NCI-H460 (cell line): ENCODE results near the gene OCA2. TPM values are rescaled to one million over a fixed set of nuclear protein-coding genes. Genes with fewer than 3 reads are reported as not detected.

Experiments
- DNase-seq: peaks from one replicate; pipeline ENCODE4 v3.0.0-alpha.2; 2016; ENCODE audit warnings: low read depth; ENCODE audit errors: extremely low read depth
- total RNA-seq: library from RNA; depleted of rRNA; stranded (reverse); fragments of >200 nt; shearing (Covaris generic); gene quantifications from 2 replicates; pipeline ENCODE4 v1.2.3, GENCODE V29; 2014

The OCA2 gene
- total RNA-seq, 1 experiment from 2014 or later: 0.40 TPM

DNA sequence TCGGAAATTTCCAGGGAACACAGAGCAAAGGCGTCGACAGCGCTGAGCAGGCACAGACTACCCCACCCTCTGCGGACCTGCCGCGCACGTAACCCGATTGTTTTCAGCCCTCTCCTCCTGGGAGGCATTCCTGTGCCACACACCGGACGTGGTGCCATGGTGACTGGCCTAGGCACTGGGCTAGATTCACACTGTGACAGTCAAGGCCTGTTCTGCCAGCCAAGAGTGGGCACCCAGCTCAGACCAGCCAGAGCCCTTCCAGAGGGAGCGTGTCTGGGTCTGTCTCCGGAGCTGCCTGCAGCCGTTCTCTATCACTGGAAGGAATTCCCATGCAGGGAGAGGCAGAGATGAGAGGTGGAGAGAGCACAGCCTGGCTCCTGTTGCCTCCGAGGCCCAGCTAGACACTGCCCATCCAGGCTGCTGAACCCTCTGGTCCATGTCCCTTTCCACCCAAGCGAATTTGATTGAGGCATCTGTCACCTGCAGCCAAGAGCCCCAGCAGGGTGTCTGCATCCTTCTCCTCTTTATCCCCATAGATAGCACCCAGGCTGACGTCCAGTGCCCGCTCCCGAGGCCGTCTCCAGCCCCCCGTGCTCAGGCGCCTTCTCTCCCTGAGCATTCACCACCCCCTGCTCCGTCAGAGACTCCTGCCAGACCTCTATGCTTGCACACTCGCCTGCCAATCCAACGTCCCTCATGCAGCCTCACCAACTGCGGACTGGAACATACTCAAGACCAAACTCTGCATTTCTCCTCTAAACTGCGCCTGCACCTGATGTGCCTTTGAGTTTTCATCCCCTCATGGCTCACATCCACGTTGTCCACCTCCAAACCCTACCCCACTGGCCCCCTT, 267.5 kb downstream of the OCA2 start:
- no peak for DNase-seq

DNA sequence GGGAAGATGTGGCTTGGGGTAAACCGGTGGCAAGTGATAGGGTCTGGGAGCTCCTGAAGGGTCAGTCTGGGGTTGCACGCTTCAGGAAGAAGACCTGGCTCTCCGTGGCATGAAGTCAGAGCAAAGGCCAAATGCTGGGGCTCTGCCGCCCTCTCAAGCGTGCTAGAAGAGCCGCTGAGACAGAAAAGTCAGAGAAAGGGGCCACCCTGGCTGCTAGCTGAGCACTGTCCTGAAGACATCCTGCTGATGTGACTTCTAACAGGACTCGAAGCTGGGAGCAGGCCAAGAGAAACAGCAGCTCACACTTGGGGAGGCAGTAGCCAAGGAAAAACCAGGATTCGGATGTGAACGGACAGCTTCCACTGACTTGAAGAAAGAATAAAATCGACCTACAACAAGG, 270.4 kb downstream of the OCA2 start:
- no peak for DNase-seq

DNA sequence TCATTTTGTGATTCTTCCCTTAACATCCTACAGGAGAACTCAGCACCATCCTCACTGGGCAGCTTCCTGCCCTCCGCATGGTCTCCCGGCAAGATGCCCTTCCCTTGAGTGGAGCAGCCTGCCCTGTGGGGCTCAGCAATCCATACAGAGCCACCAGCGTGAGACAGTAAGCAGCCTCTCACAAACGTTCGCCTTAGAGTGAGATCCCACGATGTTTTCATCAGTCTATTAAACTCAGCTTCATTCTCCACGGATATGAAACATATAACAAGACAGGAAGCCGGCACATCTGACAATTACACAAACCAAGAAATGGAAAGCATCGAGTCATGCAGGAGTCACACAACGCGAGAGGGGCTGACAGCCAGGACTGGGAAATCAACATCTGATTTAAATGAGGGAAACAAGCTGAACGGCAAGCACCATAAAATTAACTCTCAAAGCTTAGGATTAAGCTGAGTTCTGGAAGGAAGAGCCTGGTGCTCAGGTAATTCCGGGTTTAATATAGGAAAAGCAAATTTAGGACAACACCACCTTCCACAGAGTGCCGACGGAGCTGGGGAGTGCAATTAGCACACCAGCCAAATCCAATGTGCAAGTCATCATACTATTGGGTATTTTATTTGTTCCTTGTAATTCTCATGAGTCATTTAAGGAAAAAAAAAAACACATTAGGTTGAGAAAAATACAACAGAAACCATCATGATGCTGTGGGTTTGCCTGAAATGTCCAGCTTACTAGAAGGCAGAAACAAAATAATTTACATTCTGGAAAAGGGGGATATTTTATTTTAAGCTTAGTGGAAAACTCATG, 272.0 kb downstream of the OCA2 start:
- DNase-seq: peak; percentile 45

DNA sequence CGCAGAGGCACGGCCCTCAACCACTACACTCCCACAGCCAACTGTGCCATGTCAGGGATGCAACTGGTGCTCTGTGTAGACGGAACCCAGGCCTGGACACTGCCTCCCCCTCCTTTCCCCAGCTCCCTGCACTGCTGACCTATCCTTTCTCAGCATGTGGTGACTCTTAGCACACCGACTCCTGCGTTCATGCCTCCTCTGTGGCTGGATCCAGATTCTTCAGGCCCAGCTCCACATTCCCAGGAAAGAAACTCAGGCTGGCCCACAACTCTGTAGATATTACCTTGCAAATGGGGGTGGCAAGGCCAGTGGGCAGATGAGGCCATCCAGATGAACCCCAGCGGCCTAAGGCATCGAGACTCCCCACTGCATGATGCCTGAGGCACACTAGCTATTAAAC, 272.7 kb downstream of the OCA2 start:
- no peak for DNase-seq

DNA sequence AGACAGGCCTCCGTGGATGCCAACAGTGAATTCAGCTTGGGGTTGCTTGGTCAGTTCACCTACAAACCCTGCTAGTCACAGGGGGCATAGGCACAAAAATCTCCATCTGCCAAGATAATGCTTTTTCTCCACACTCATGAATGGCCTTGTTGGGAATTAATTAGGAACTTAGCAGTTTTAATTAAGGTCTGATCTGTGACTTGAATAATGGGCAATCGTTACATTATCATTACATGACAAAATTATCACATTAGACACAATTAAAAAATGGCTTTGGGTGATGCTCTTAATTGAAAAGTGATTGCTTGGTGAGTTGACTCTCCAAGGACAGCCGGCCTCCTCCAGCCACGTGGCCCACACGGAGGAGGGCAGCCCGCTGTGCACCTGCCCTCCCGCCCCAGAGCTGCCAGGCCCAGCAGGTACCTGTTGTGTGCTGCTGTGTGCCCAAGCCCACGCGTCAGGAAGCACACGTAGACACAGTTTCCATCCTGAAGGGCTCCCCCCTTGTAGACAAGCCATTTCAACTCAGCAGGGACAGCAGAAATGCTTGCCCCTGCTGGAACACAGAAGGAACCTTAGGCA, 274.2 kb downstream of the OCA2 start:
- no peak for DNase-seq

DNA sequence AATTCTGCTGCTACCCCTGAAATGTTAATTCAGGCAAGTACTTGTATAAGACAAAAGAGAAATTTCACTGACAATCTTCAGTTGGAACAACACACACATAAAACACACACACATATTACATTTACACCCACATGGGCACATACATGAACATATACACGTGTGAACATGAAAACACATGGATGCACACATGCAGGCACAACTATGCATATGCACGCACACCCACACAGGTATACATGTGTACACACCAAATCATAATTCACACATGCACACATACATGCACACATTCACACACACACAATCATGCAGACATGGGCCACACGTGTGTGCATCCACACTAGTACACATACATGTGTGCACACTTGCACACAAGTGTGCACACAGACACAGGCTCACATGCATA, 277.8 kb downstream of the OCA2 start:
- DNase-seq: no peak

DNA sequence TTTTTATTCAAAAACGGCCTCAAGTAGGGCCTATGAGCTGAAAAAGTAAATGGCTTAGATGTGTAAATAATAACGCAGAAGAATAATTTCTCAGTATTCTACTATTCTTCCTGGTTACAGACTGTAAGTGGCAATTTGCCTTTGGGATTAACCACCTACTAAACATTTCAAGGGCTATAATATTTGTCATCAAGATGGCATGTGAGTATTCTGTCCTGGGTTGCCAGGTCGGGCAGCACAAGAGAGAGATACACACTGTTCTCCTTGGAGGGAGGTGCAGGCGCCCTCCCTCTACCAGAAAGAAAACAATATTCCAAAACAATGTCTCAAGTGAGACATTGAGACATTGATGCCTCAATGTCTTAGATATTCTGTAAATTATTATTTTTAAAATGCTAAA, 278.4 kb downstream of the OCA2 start:
- no peak for DNase-seq

DNA sequence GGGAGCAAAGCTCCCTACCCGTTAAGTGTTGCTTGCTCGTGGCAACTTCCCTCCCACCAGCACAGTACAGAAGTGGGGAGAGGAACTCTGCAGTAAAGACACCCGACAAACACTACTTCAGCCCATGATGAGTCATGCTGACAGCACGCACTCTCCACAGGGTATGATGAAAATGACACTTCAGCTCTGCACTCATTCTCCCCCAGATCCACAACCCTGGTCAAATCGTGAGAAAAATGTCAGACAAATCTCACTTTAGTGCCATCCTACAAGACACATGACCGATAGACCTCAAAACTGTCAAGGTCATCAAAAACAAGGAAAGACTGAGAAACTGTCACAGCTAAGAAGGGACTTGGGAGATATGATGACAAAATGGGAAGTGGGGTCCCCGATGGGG, 278.9 kb downstream of the OCA2 start:
- DNase-seq: peak; percentile 81

DNA sequence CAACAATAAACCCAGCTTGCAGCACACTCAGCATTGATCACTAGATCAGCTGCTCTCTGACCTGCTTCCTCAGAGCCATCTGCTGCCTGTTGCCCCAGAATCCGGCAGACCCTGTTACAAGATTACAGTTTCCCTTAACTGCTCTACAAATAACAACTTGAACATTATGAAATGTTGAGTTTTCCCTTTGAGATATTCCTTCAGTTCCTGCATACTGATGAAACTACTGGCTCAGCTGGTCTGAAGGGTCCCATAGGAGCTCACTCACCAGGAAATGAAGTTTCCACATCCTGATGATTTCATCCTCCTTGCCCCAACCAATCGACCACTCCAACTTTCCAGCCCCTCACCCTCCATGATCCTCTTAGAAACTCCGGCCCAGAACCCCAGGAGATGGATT, 281.9 kb downstream of the OCA2 start:
- no peak for DNase-seq

DNA sequence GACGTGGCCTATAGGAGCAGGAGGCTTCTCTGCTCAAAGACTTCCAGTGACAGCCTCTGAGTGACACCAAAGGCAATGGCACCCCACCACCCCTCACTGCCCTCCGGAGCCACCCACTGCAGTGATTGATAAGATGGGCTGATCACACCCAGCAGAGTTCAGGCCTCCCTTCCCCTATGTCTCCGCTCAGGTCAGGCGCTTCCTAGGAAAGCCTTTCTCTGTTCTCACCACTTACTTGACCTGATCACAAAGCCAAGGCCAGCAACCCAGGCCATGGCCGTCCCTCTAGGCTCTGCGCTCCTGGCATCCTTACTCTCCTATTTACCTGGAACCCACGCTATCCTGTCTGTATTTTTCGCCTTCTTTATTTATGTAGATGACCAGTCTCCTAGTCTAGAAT, 282.3 kb downstream of the OCA2 start:
- DNase-seq: no peak

DNA sequence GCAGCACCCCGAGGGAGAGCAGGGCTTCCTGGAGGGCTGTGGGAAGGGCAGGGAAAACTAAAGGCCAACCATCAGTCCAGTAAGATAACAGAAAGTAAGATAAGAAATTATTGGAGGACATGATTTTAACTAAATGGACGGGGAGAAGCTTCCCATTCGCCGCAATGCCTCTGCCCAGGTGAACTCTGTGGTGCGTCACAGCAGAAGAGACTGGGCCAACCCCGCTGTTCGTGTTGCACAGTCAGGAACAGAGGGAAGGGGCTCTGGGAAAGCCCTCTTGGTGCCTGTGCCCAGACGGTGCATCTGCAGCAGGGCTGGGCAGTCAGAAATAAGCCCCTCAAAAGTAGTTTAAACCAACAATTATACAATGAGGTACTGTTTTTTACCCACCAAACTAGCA, 284.1 kb downstream of the OCA2 start:
- no peak for DNase-seq

DNA sequence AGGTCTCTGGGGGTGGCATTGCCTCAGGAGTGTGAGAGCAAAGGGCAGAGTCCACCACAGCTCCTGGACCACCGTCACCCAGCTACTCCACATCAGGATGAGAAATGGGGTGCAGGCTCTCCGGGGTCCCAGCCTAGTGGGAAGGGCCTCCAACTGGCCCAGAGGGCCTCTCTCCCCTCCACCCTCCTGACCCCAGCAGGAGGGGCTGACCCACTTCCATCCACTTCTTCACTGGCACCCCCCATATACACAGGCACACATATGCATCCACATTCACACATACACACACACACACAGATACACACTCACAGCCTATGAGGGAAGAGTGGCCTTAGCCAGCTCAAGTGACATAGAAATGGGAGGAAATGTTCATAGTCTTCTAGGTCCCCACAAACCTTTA, 286.0 kb downstream of the OCA2 start:
- no peak for DNase-seq

DNA sequence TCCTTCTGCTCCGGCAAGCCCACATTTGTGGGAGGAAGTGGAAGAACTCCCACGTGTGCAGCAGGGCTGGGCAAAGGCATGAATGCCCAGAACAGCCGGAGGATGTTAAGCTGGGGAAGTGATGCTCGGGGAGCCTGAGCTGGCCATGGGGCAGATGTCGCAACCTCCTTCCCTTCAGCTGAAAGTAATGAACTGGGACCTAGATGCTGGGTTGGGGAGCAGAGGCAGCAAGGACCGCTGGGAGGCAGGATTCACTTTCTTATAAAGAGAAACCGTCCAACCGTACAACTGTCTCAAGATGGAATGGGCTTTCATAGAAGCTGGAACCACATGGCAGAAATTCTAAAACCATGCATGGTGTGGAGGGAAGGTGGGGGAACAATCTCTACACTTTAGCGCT, 290.9 kb downstream of the OCA2 start:
- no peak for DNase-seq

DNA sequence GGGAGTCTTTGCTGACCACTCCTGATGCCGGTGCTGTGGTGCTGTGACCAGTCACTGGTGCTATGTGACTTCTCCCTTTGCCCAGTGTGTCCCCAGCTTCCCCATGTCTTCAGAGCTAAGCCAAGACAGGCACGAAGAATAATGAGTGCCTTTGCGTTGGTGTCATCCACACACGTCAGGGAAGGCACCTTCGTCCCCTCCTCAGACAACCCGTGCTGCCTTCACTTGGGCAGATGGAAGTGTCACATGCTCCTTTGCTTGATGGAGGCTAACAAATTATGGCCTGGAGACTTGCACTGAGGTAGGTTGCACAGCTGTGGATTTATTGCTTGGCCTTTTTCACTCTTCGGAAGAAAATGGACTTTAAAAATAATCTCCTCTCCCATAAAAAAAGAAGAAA, 291.8 kb downstream of the OCA2 start:
- no peak for DNase-seq

DNA sequence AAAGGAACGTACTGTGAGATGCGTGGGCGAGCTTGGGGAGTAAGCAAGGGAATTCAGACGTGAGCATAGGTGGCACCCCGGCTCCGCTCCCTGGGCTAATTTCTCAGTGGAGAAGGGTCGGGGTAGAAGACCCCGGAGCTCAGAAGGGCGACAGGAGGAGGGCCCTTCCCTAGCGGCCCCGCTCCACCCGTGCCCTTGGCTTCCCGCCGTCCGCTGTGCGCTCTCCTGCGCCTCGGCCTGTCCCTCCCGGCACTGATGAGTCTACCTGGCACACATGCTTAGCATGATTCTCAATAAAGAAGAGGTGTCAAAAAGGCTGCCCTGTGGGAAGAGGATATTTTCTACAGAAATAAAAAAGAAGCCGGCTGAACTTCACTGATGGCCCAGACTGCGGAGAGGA, 292.7 kb downstream of the OCA2 start:
- DNase-seq: no peak

DNA sequence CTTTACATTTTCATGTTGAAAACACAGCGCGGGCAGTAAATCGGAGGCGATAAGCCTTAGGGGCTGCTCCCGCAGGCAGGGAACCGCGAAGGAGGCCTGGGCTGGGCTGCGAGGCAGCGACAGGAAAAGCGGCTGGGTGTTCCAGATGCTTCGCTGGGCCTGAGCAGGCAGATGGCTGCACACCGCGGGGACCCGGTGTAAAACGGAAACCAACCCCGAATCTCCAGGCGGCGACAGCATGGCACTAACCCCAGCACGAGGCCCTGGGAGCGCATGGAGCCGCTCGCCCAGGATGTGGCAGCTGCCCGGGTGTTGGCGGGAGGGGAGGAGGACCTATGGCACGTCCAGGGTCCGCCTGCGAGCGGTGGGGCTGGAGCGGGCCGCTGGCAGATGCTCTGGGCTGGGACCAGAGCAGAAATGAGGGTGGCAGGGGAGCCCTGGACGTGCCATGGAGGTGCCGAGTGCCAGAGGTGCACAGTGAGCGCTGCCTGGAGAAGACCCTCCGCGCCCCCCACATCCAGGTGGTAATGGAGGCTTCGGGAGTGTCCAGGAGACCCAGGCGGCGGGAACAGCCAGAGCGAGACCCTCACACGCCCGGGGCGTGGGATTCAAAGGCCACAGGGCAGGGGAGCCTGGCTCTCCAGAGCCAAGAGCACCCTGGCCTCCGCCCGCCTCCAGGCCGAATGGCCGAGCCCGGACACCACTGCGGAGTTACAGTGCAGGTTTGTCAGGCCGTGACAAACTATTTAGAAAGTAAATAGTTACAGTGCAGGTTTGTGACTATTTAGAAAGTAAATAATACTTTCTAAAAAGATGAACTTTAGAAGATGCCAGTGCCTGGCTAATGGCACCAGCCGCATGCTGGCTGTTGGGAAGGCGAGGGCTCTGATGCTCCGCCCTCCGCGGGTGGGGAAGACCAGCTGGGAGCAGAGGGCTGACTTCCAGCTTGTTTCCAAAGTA, 293.6 kb downstream of the OCA2 start:
- DNase-seq: no peak

DNA sequence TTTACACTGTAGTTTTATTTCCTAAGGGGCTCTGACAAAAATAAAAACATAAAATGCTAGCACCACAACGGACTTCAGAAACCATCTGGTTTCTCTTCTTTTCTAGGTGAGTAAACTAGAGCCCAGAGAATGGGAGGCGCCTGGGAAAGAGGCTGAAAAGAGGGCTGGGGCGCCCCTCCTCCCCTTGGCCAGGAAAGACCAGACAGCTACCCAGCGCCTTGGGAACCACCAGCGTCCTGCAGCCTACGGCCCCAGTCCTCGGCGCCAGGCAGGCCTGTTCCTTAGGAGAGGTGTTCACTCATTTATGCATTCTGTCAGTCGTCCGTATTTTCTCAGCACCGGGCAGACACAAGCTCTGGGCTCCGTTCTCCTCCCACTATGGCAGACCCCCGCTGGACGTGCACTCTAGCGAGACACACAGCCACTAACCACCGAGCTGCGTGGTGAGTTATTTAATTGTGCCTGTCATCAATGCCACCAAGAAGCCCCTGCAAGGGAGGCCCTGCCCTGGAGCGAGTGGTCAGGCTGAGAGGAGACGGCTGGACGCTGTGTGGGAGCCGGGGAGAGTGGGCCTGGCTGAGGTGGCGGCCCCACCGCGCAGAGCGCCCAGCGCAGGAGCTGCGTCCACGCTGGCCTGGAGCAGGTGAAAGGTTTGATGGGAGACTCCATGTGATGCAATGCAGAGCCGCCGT, 294.4 kb downstream of the OCA2 start:
- DNase-seq: no peak

DNA sequence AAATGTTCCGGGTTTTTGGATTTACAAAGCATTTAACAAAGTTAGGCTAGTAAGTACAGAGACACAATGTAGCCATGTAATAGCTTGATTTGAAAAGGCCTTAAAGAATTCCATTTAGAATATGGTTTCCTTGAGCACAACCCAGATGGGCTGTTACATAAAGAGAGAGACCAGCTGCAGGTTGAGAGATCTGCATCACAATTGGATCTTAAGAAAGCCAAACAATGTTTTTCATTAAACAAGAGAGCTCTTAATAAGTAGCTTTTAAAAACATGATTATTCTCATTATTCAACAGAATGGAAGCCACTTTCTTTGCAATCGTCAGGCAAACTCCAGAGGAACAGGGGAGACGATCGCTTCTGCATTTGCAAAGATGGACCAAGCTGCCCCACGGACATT, 300.3 kb downstream of the OCA2 start:
- no peak for DNase-seq

DNA sequence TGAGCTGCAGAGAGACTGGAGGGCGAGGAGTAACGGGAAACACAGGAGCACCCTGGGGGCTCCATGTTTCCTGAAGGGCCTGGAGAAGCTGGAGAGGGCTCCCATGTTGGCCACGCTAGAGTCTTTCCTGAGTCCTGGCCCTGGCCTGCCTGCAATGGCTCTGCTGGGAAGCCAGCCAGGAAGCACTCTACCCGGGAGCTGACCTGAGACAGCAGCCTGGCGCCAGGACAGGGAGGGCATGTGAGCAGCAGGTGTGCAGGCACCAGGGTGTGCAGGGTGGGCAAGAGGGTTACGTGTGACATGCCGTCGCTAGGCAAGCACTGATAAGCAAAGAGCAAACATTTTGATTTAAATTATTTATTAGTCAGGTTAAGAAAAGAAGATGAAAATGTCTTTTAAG, 301.4 kb downstream of the OCA2 start:
- DNase-seq: no peak
